AG04449 (cell line): Measurements from ENCODE around the gene BTD.

Experiments
- CTCF ChIA-PET: fragments of 350-600 bp; formaldehyde crosslinking; extraction: SDS; loops from one replicate; lab custom pipeline; 2021; ENCODE audit warnings: antibody characterized with exemption; lab: Yijun Ruan, JAX
- POLR2A ChIA-PET: fragments of 400-600, 350-600 bp; formaldehyde crosslinking; extraction: SDS; loops from one replicate; lab custom pipeline; 2020; ENCODE audit warnings: antibody characterized with exemption, inconsistent platforms; lab: Yijun Ruan, JAX
- DNase-seq: peaks from one replicate; pipeline ENCODE4 v3.0.0-alpha.2; 2010; ENCODE audit warnings: low read depth, low spot score
- H3K4me3 ChIP-seq: 2 replicates; pipeline ENCODE4 v1.5.1; 2011; ENCODE audit warnings: low read depth, mild to moderate bottlenecking, control low read depth, low read length
- CTCF ChIP-seq: IDR thresholded peaks from one replicate; pipeline ENCODE4 v1.5.1; 2011; ENCODE audit warnings: mild to moderate bottlenecking, moderate library complexity, low read length, control low read depth, inconsistent platforms; ENCODE audit not compliant: insufficient read depth; ENCODE audit errors: missing control alignments

The BTD gene

GRCh38 chr3:15623535-15624440 lies 22.2 kb downstream of the BTD start:
- CTCF ChIA-PET = interaction anchor here (1.3 to 1.5 kb wide), 2 partner anchors 11 to 188 kb away, joined by 3 to 4 read pairs; no protein-coding TSS in a partner anchor
- no peak overlapping the region for H3K4me3 ChIP-seq
- POLR2A ChIA-PET = no interaction called here
- no peak for TF ChIP-seq CTCF
- no peak for DNase-seq

- H3K4me3 ChIP-seq = no peak overlapping the region
- no peak for TF ChIP-seq CTCF
- ChIA-PET POLR2A (no interaction called here), CTCF (interaction anchor here (1.7 to 6.3 kb wide), 4 partner anchors 180 to 630 kb away, joined by 4 to 90 read pairs (median 11); no protein-coding TSS in a partner anchor)
- no peak for DNase-seq
These were observed 27.4 kb downstream of the BTD start for GRCh38 chr3:15628967-15629366.

- TF ChIP-seq CTCF = peak; percentile 65
- no peak for DNase-seq
- ChIA-PET CTCF (interaction anchor here (0.6 to 6.3 kb wide), 35 partner anchors 11 to 629 kb away, joined by 3 to 90 read pairs (median 4); no protein-coding TSS in a partner anchor), POLR2A (interaction anchor here (1.0 to 1.3 kb wide), 3 partner anchors 16 to 165 kb away, joined by 3 to 8 read pairs (median 3); no protein-coding TSS in a partner anchor)
- peak overlapping the region; percentile 46 for H3K4me3 ChIP-seq
These were observed 28.5 kb downstream of the BTD start for GRCh38 chr3:15629860-15630597.

- ChIA-PET POLR2A (interaction anchor here (0.6 to 1.3 kb wide), 5 partner anchors 15 to 164 kb away, joined by 3 to 8 read pairs (median 3); partner anchors contain the start of genes BTD and HACL1), CTCF (interaction anchor here (0.6 to 6.3 kb wide), 34 partner anchors 10 to 199 kb away, joined by 3 to 90 read pairs (median 4); no protein-coding TSS in a partner anchor)
- no peak for DNase-seq
- no peak for TF ChIP-seq CTCF
- peak overlapping the region; percentile 46 for H3K4me3 ChIP-seq
These were observed 29.3 kb downstream of the BTD start for GRCh38 chr3:15630646-15631350.

GRCh38 chr3:15631426-15632211 lies 30.1 kb downstream of the BTD start:
- POLR2A ChIA-PET = interaction anchor here (1.2 to 1.3 kb wide), 2 partner anchors 14 to 30 kb away, joined by 4 to 8 read pairs; partner anchors contain the start of genes BTD and HACL1
- CTCF ChIA-PET = interaction anchor here (0.9 to 6.3 kb wide), 12 partner anchors 15 to 181 kb away, joined by 3 to 90 read pairs (median 5); no protein-coding TSS in a partner anchor
- no peak overlapping the region for H3K4me3 ChIP-seq
- TF ChIP-seq CTCF = no peak
- DNase-seq = no peak
